ENCODE measurements around the gene MSANTD4.
"Not testable (repeated sequence)": the region's sequence is repeated elsewhere in the genome, so short reads cannot be mapped to it uniquely, and the experiment has no call there.

Gene MSANTD4

GRCh38 chr11:106014035-106014434, 8.0 kb downstream of the MSANTD4 start:
- DNase-seq (ENCODE audit: low read depth) = no peak

GRCh38 chr11:106012744-106013143, 9.3 kb downstream of the MSANTD4 start:
- no peak for DNase-seq (ENCODE audit: low read depth)

DNA sequence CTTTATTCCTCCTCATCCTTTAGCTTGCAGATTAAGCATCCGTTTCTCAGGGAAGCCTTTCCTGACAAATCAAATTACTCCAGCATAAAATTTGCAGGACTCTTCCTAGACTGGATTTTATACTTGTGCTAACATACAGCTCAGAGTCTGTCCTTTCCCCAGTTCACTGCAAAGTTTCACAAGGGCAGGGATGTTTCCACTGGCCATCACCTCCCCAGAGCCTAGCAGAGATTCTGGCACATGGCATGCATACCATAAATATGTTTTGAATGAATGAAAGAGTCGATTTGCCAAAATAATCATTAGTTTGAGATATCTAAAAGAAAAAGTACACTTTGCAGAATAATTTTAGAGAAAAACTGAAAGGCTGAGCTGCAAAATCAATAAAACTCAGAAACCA, 10.6 kb downstream of the MSANTD4 start:
- no peak for DNase-seq (ENCODE audit: low read depth)

DNA sequence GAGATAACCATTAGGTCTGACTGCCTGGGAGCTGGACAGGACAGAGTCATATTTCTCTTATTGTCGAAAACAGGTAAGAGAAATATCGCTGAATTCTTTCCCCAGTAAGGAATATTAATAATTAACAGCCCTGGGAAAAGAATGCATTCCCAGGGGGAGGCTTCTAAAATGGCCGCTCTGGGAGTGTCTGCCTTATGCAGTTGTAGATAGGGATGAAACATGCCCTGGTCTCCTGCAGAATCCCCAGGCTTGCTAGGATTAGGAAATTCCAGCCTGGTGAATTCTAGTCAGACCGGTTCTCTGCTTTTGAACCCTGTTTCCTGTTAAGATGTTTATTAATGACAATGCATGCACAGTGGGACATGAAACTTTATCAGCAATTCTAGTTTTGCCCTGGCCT, 18.9 kb downstream of the MSANTD4 start:
- DNase-seq (ENCODE audit: low read depth) = not testable (repeated sequence)

DNA sequence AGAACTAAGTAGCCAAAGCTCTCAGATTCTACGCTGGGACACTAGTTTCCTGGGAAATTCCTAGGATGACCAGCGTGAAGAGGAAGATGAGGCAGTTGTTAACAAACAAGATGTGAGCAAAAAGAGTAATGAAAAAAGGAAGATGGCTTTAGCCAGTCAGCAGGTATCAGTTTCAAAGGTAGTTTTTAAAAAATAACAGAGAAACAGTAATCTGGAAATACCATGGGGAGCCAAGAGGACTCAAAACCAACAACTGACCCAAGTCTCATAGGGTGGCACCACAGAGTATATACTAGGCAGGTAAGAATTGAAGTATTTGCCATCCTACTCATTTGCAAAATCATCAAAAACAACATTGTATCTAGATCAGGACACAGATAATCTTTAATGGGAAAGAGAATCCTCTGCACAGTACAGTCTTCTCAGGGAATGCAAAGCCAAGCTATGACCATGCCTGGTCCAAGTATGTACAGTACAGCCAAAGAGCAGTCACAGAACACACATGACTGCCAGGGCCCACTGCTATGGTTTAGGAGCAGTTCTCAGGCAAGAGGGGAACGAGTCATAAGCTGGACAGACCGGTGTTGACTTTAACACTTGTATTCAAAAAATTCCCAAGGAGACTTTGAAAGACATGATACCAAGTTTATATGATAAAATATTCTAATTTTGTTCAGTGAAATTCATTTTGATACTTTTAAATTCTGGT, 20.6 kb downstream of the MSANTD4 start:
- no peak for DNase-seq (ENCODE audit: low read depth)

DNA sequence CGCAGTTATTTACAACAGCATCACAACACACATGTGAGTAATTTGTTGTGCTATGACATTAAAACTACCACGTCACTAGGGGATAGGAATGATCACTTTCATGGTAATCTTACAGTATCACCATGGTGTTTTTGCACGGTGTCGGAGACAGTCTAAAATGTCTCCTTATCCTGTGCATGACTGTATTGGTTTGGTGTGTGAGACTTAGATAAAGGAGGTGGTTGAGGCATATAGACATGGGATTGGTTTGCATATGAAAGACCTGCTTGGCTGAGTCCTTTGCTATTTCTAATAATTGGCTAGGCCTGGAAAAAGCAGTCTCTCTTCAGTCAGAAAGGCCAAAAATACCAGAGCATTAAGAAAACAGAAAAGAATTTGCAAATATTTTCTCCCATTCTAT, 30.2 kb downstream of the MSANTD4 start:
- DNase-seq (ENCODE audit: low read depth) = no peak

GRCh38 chr11:105989124-105989523, 32.9 kb downstream of the MSANTD4 start:
- DNase-seq (ENCODE audit: low read depth) = no peak

DNA sequence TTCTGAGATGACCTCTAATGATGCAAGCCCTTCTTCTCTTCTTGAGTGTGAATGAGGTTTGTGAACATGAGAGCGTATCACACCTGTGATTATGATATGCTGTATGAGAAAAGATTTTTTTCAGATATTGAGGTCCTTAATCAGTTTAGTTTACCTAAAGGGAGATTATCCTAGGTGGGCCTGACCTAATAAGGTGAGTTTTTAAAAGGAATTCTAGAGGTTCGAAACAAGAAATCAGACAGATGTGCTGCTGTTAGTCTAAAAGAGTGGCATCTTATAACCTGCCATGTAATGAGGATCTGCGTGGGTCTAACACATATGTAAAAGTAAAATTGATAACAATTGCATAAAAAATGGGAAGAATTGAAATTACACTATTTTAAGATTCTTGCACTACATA, 33.8 kb downstream of the MSANTD4 start:
- DNase-seq (ENCODE audit: low read depth) = no peak

- DNase-seq (ENCODE audit: low read depth) = no peak
Measured at GRCh38 chr11:105986554-105986953, 35.5 kb downstream of the MSANTD4 start.

DNA sequence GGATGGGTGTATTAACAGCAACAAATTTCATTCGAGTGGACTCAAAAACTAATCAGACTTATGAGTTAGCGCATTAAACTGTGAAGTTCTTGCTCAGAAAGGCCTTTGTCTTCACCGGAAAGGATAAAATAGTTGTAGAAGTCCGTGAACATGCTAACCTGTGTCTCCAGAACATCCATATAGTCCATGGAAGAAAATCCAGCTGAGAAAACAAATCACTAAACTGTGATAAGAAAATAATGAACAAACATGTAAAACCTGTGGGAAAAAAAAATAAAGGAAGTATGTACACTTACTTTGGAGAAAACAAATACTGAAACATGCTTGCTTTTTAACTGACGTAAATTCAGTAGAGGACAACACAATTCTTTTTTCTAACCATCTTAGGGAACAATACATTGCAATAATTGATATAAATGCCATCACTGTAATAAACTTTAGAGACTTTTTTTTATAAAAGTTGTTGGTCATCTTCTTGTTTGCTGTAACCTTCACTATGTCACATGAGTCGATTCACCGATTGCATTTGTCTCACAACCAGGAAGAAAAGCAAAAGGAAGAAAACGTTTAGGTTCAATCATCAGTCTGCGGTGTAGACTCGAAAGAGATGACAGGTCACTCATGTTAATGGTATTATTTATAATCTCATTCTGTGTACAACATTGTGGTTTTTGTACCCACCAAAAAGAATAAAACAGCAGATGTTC, 41.9 kb downstream of the MSANTD4 start:
- DNase-seq (ENCODE audit: low read depth) = no peak

- DNase-seq (ENCODE audit: low read depth) = no peak
Measured at GRCh38 chr11:105975128-105975527, 46.9 kb downstream of the MSANTD4 start.

- DNase-seq (ENCODE audit: low read depth) = no peak
Measured at GRCh38 chr11:105969756-105970155, 52.3 kb downstream of the MSANTD4 start.

DNA sequence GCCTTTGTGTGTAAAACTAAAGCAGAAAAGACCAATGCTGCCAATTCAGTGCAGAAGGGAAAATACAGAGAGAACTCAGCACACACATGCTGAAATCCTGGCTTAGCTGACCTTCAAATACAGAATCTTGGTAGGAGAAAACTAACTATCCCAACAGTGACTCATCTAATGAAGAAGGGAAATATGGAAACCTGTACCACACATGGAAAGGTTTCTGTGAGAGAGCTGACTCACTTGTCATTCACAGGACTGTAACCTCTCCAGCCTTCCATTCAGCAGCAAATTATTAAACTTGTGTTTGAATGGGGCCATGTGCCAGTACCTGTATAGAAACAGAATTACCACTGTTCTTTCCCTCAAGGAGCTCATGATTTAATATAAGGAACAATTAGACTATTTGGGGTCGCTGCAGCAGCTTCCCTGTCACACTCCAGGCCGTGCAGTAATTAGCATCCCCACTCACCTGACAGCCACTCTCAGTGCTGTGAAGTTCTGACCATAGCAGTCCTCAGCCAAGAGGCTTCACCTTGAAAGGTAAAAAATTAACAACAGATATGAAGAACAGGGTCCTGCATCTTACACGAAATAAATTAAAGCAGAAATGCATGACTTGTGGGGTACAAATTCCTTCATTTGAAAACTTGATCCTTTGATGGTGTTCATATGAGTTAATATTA, 53.9 kb downstream of the MSANTD4 start:
- no peak for DNase-seq (ENCODE audit: low read depth)

GRCh38 chr11:105960252-105961245, 61.5 kb downstream of the MSANTD4 start:
- no peak for DNase-seq (ENCODE audit: low read depth)

All from GM04503 (cell line).